Breast epithelium (tissue), 4 donors: ENCODE data around the gene PHACTR1. TPM values are rescaled to one million over a fixed set of nuclear protein-coding genes. Genes with fewer than 3 reads are reported as not detected.

Experiments
- DNase-seq, 2 donors: peaks; one replicate each; pipeline ENCODE4 v3.0.0-alpha.2; 2019; ENCODE audit warnings: low spot score in 2 of 2
- H3K27ac ChIP-seq, 2 donors: fragments of 200-600 bp; sonication (generic) in 1 of 2; one replicate each; pipeline ENCODE4 v1.5.1; 2016 to 2019; ENCODE audit warnings: mild to moderate bottlenecking in 1 of 2
- H3K27me3 ChIP-seq, 2 donors: fragments of 200-600 bp; sonication (generic) in 1 of 2; one replicate each; pipeline versions ENCODE4 v1.5.1 to v1.6.0; 2017 to 2019; ENCODE audit warnings: control low read depth in 1 of 2, mild to moderate bottlenecking in 1 of 2
- H3K36me3 ChIP-seq: fragments of 200-600 bp; one replicate; pipeline ENCODE4 v1.5.1; 2019
- H3K4me1 ChIP-seq, 2 donors: fragments of 200-600 bp; sonication (generic); one replicate each; pipeline ENCODE4 v1.5.1; 2016 to 2019; ENCODE audit warnings: control low read depth in 1 of 2
- H3K4me3 ChIP-seq, 3 donors: fragments of 200-600 bp; sonication (generic); 1 replicate in 2 of 3; 2 replicates in 1 of 3; pipeline ENCODE4 v1.5.1; 2016 to 2019; ENCODE audit warnings: mild to moderate bottlenecking in 3 of 3, moderate library complexity in 2 of 3
- H3K9me3 ChIP-seq, 2 donors: fragments of 200-600 bp; sonication (generic) in 1 of 2; one replicate each; pipeline ENCODE4 v1.5.1; 2016 to 2019; ENCODE audit warnings: control low read depth in 1 of 2
- CTCF ChIP-seq, 3 donors: fragments of 450-650 bp; IDR thresholded peaks; one replicate each; pipeline ENCODE4 v1.5.1; 2016 to 2017; ENCODE audit warnings: antibody characterized with exemption in 3 of 3, mild to moderate bottlenecking in 3 of 3, moderate library complexity in 3 of 3
- POLR2A ChIP-seq: fragments of 450-650 bp; IDR thresholded peaks from one replicate; pipeline ENCODE4 v1.6.1; 2016; ENCODE audit warnings: antibody characterized with exemption, mild to moderate bottlenecking, moderate library complexity
- POLR2AphosphoS5 ChIP-seq, 3 donors: sonication (generic); formaldehyde crosslinking; IDR thresholded peaks; one replicate each; pipeline ENCODE4 v1.6.1; 2017; ENCODE audit warnings: antibody characterized with exemption in 3 of 3
- intact Hi-C: fragments of 100-400 bp; cut with DNase I; formaldehyde crosslinking; loops from one replicate; pipeline ENCODE4 v1.15.1; 2023; ENCODE audit warnings: low total_unique reads
- total RNA-seq, 3 donors: library from RNA; depleted of rRNA; stranded (reverse); fragments of >200 nt; gene quantifications; one replicate each; pipeline ENCODE4 v1.1.0, GENCODE V29; 2016

The PHACTR1 gene
- total RNA-seq, 3 donors from 2014 or later: 4.1 to 5.6 (median 4.6) TPM

- Histone ChIP-seq H3K36me3 (no peaks in the 10 kb centered on the region), H3K4me3 (no peak overlapping the region), H3K9me3 (no peaks in the 10 kb centered on the region), H3K27ac (no peak overlapping the region), H3K27me3 (no peaks in the 10 kb centered on the region), H3K4me1 (no peaks in the 10 kb centered on the region)
- intact Hi-C loops: no loop called here
- no peak for TF ChIP-seq CTCF (IDR thresholded peaks at IDR 0.05)
- no peak for TF ChIP-seq POLR2AphosphoS5 (IDR thresholded peaks at IDR 0.05)
- TF ChIP-seq POLR2A: no peak
- DNase-seq: no peak
These were observed 364.1 kb downstream of the PHACTR1 start for GRCh38 chr6:13080462-13081188.

GRCh38 chr6:13081189-13081563 is 364.6 kb downstream of the PHACTR1 start:
- no peak for TF ChIP-seq POLR2AphosphoS5 (IDR thresholded peaks at IDR 0.05)
- no peak for TF ChIP-seq POLR2A
- TF ChIP-seq CTCF (IDR thresholded peaks at IDR 0.05): no peak
- H3K27me3 ChIP-seq: no peaks in the 10 kb centered on the region
- H3K4me3 ChIP-seq: no peak overlapping the region
- no peaks in the 10 kb centered on the region for H3K36me3 ChIP-seq
- DNase-seq: no peak
- no peaks in the 10 kb centered on the region for H3K9me3 ChIP-seq
- intact Hi-C loops: no loop called here
- no peaks in the 10 kb centered on the region for H3K4me1 ChIP-seq
- H3K27ac ChIP-seq: no peak overlapping the region

GRCh38 chr6:13089296-13089994 is 372.9 kb downstream of the PHACTR1 start:
- Histone ChIP-seq H3K27ac (no peak overlapping the region), H3K36me3 (no peaks in the 10 kb centered on the region), H3K4me3 (no peak overlapping the region), H3K4me1 (no peaks in the 10 kb centered on the region), H3K27me3 (no peaks in the 10 kb centered on the region), H3K9me3 (no peaks in the 10 kb centered on the region)
- intact Hi-C loops: no loop called here
- no peak for DNase-seq
- no peak for TF ChIP-seq POLR2AphosphoS5 (IDR thresholded peaks at IDR 0.05)
- no peak for TF ChIP-seq CTCF (IDR thresholded peaks at IDR 0.05)

GRCh38 chr6:13091192-13091591 is 374.6 kb downstream of the PHACTR1 start:
- DNase-seq: no peak
- no peaks in the 10 kb centered on the region for H3K27me3 ChIP-seq
- no peak overlapping the region for H3K4me3 ChIP-seq
- H3K27ac ChIP-seq: no peak overlapping the region
- no peaks in the 10 kb centered on the region for H3K9me3 ChIP-seq
- no peaks in the 10 kb centered on the region for H3K4me1 ChIP-seq
- intact Hi-C loops: no loop called here
- TF ChIP-seq POLR2AphosphoS5 (IDR thresholded peaks at IDR 0.05): no peak
- no peak for TF ChIP-seq CTCF (IDR thresholded peaks at IDR 0.05)
- no peak for TF ChIP-seq POLR2A
- no peaks in the 10 kb centered on the region for H3K36me3 ChIP-seq

GRCh38 chr6:13094781-13095425 is 378.3 kb downstream of the PHACTR1 start:
- Histone ChIP-seq H3K4me3 (no peak overlapping the region), H3K36me3 (no peaks in the 10 kb centered on the region), H3K9me3 (no peaks in the 10 kb centered on the region), H3K27me3 (no peaks in the 10 kb centered on the region), H3K27ac (no peak overlapping the region), H3K4me1 (no peaks in the 10 kb centered on the region)
- intact Hi-C loops: no loop called here
- no peak for DNase-seq
- TF ChIP-seq POLR2AphosphoS5 (IDR thresholded peaks at IDR 0.05) (no peak), CTCF (IDR thresholded peaks at IDR 0.05) (no peak), POLR2A (no peak)
